ENCODE data around the gene GSN. TPM values are rescaled to one million over a fixed set of nuclear protein-coding genes. Genes with fewer than 3 reads are reported as not detected.

Gene GSN
- total RNA-seq, 1 experiment from 2014 or later = 229 TPM

- DNase-seq (ENCODE audit: low read depth) = peak; percentile 80
Measured at GRCh38 chr9:121246821-121247561, 21.0 kb upstream of the GSN start.

GRCh38 chr9:121249563-121249962 is 18.4 kb upstream of the GSN start:
- no peak for DNase-seq (ENCODE audit: low read depth)

- no peak for DNase-seq (ENCODE audit: low read depth)
Measured at GRCh38 chr9:121252104-121252851, 15.7 kb upstream of the GSN start.

GRCh38 chr9:121253162-121253561 is 14.8 kb upstream of the GSN start:
- DNase-seq (ENCODE audit: low read depth) = no peak

- no peak for DNase-seq (ENCODE audit: low read depth)
Measured at GRCh38 chr9:121253821-121254501, 14.0 kb upstream of the GSN start.

- DNase-seq (ENCODE audit: low read depth) = no peak
Measured at GRCh38 chr9:121259498-121259897, 8.5 kb upstream of the GSN start.

GRCh38 chr9:121259935-121260334 is 8.0 kb upstream of the GSN start:
- no peak for DNase-seq (ENCODE audit: low read depth)

- DNase-seq (ENCODE audit: low read depth) = no peak
Measured at GRCh38 chr9:121260457-121261106, 7.4 kb upstream of the GSN start.

GRCh38 chr9:121261107-121261460 is 6.9 kb upstream of the GSN start:
- DNase-seq (ENCODE audit: low read depth) = peak; percentile 88

- DNase-seq (ENCODE audit: low read depth) = no peak
Measured at GRCh38 chr9:121261755-121262154, 6.2 kb upstream of the GSN start.

GRCh38 chr9:121262423-121262822 is 5.5 kb upstream of the GSN start:
- peak; percentile 17 for DNase-seq (ENCODE audit: low read depth)

GRCh38 chr9:121262953-121263352 is 5.0 kb upstream of the GSN start:
- no peak for DNase-seq (ENCODE audit: low read depth)

GRCh38 chr9:121266356-121266755 is 1.6 kb upstream of the GSN start:
- no peak for DNase-seq (ENCODE audit: low read depth)

- DNase-seq (ENCODE audit: low read depth) = no peak
Measured at GRCh38 chr9:121266906-121267650, 884 bp upstream of the GSN start.

- no peak for DNase-seq (ENCODE audit: low read depth)
Measured at GRCh38 chr9:121268598-121268850, 562 bp downstream of the GSN start.

- peak; percentile 77 for DNase-seq (ENCODE audit: low read depth)
Measured at GRCh38 chr9:121268851-121269641, 1.1 kb downstream of the GSN start.

GRCh38 chr9:121269642-121270254 is 1.8 kb downstream of the GSN start:
- DNase-seq (ENCODE audit: low read depth) = no peak

GRCh38 chr9:121271368-121272341 is 3.7 kb downstream of the GSN start:
- peak; percentile 93 for DNase-seq (ENCODE audit: low read depth)

GRCh38 chr9:121272401-121272948 is 4.5 kb downstream of the GSN start:
- DNase-seq (ENCODE audit: low read depth) = no peak
